ENCODE measurements around the gene MAN1C1.
"Not testable (repeated sequence)": the region's sequence is repeated elsewhere in the genome, so short reads cannot be mapped to it uniquely, and the experiment has no call there.

MAN1C1 gene

GRCh38 chr1:25723250-25723880 is 106.8 kb downstream of the MAN1C1 start:
- no peak for DNase-seq

- no peak for DNase-seq
These were observed 107.6 kb downstream of the MAN1C1 start for GRCh38 chr1:25724201-25724600.

GRCh38 chr1:25724966-25725365 is 108.4 kb downstream of the MAN1C1 start:
- no peak for DNase-seq

GRCh38 chr1:25725482-25725881 is 108.9 kb downstream of the MAN1C1 start:
- no peak for DNase-seq

- DNase-seq, result no peak
These were observed 110.5 kb downstream of the MAN1C1 start for GRCh38 chr1:25727088-25727487.

- DNase-seq, result no peak
These were observed 111.2 kb downstream of the MAN1C1 start for GRCh38 chr1:25727635-25728286.

GRCh38 chr1:25728301-25728935 is 111.8 kb downstream of the MAN1C1 start:
- no peak for DNase-seq

GRCh38 chr1:25729045-25729444 is 112.5 kb downstream of the MAN1C1 start:
- DNase-seq, result no peak

- DNase-seq, result no peak
These were observed 113.4 kb downstream of the MAN1C1 start for GRCh38 chr1:25729790-25730644.

- no peak for DNase-seq
These were observed 114.6 kb downstream of the MAN1C1 start for GRCh38 chr1:25731148-25731547.

GRCh38 chr1:25731626-25732370 is 115.2 kb downstream of the MAN1C1 start:
- DNase-seq, result no peak

- no peak for DNase-seq
These were observed 116.2 kb downstream of the MAN1C1 start for GRCh38 chr1:25732821-25733220.

- DNase-seq, result no peak
These were observed 116.7 kb downstream of the MAN1C1 start for GRCh38 chr1:25733271-25733670.

- not testable (repeated sequence) for DNase-seq
These were observed 118.4 kb downstream of the MAN1C1 start for GRCh38 chr1:25734991-25735390.

- no peak for DNase-seq
These were observed 119.5 kb downstream of the MAN1C1 start for GRCh38 chr1:25735956-25736529.

GRCh38 chr1:25737130-25737529 is 120.5 kb downstream of the MAN1C1 start:
- no peak for DNase-seq

GRCh38 chr1:25738499-25738898 is 121.9 kb downstream of the MAN1C1 start:
- no peak for DNase-seq

- DNase-seq, result no peak
These were observed 122.8 kb downstream of the MAN1C1 start for GRCh38 chr1:25739341-25739740.

- no peak for DNase-seq
These were observed 123.5 kb downstream of the MAN1C1 start for GRCh38 chr1:25740071-25740470.

GRCh38 chr1:25742316-25742715 is 125.7 kb downstream of the MAN1C1 start:
- DNase-seq, result no peak

- no peak for DNase-seq
These were observed 126.9 kb downstream of the MAN1C1 start for GRCh38 chr1:25743164-25744139.

Data from CD4-positive, alpha-beta T cell treated with Interleukin-17A for 1 hour (primary cell).